ENCODE results near the gene LTB.
A peak's percentile ranks its signal among the peaks of the same experiment; 100 is the strongest.

LTB gene

GRCh38 chr6:31546958-31547726 lies 35.1 kb downstream of the LTB start, which contains the start of gene NFKBIL1:
TSS of gene NFKBIL1 (plus strand) at chr6:31547608. CDS start at chr6:31547695, 87 bp downstream.
- DNase-seq: peak; percentile 96

- peak; percentile 86 for DNase-seq
Measured at GRCh38 chr6:31546339-31546957, 35.8 kb downstream of the LTB start, which contains the start of gene ATP6V1G2. TSS of gene ATP6V1G2 (minus strand) at chr6:31546608. CDS start at chr6:31546559, 49 bp downstream.

GRCh38 chr6:31545291-31545690 lies 36.9 kb downstream of the LTB start:
- DNase-seq: no peak

- no peak for DNase-seq
Measured at GRCh38 chr6:31544676-31545075, 37.5 kb downstream of the LTB start.

- no peak for DNase-seq
Measured at GRCh38 chr6:31543639-31544038, 38.6 kb downstream of the LTB start.

GRCh38 chr6:31541658-31542521 lies 40.3 kb downstream of the LTB start, which contains the start of gene DDX39B:
TSS of gene DDX39B (minus strand) at chr6:31542003. CDS start at chr6:31540532, 1,471 bp downstream.
- DNase-seq: peak; percentile 96

- DNase-seq: peak; percentile 78
Measured at GRCh38 chr6:31541059-31541657, 41.1 kb downstream of the LTB start.

- no peak for DNase-seq
Measured at GRCh38 chr6:31540640-31541039, 41.6 kb downstream of the LTB start.

GRCh38 chr6:31538805-31539400 lies 43.3 kb downstream of the LTB start:
- DNase-seq: no peak

GRCh38 chr6:31535538-31536324 lies 46.5 kb downstream of the LTB start:
- DNase-seq: no peak

- no peak for DNase-seq
Measured at GRCh38 chr6:31534521-31535040, 47.6 kb downstream of the LTB start.

- no peak for DNase-seq
Measured at GRCh38 chr6:31534011-31534410, 48.2 kb downstream of the LTB start.

GRCh38 chr6:31533455-31533841 lies 48.8 kb downstream of the LTB start:
- no peak for DNase-seq

- DNase-seq: no peak
Measured at GRCh38 chr6:31532644-31533454, 49.4 kb downstream of the LTB start.

- DNase-seq: no peak
Measured at GRCh38 chr6:31531771-31532643, 50.2 kb downstream of the LTB start.

- no peak for DNase-seq
Measured at GRCh38 chr6:31531162-31531561, 51.1 kb downstream of the LTB start.

GRCh38 chr6:31530659-31531058 lies 51.6 kb downstream of the LTB start:
- no peak for DNase-seq
